HG02642 (cell line): ENCODE measurements around the gene TLX3.

Experiments used
- ATAC-seq: cut with Tn5 transposase; IDR thresholded peaks from one replicate; pipeline ENCODE4 v1.9.1; 2021; ENCODE audit warnings: mild to moderate bottlenecking; ENCODE audit not compliant: unreplicated experiment, poor library complexity

TLX3 gene

DNA sequence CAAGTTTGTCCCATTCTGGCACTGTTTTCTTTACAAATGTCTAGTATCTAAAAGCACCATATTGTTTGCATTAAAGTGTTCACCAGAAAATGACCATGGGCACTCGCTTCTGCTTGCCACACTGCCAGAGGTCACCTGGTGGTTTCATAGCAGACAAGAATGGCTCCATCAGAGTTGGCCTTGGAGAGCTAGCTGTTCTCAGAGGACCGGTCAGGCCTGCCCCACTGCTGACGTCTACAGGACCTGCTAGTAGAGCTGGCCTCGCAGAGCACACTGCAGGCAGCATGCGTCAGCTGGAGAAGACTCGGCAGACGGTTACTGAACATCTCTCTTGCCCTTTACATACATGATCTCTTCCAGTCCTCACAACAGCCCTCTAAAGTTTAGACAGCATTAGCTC lies 8.7 kb upstream of the TLX3 start:
- no peak for ATAC-seq

DNA sequence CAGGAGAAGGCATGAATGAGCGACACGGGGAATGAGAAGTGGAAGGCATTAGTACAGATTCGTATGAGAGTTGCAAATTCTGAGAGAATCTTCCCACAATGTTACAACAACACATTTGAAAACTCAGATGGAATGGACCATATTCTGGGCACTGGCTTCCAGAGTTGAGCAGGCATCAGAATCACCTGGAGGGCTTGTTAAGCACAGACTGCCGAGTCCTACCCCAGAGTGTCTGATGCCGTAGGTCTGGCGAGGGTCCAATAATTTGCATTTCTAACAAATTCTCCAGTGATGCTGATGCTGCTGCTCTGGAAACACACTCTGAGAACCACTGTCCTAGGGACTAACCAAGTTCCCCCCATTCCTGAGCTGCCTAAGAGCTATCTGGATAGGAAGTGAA lies 2.9 kb upstream of the TLX3 start:
- no peak for ATAC-seq

DNA sequence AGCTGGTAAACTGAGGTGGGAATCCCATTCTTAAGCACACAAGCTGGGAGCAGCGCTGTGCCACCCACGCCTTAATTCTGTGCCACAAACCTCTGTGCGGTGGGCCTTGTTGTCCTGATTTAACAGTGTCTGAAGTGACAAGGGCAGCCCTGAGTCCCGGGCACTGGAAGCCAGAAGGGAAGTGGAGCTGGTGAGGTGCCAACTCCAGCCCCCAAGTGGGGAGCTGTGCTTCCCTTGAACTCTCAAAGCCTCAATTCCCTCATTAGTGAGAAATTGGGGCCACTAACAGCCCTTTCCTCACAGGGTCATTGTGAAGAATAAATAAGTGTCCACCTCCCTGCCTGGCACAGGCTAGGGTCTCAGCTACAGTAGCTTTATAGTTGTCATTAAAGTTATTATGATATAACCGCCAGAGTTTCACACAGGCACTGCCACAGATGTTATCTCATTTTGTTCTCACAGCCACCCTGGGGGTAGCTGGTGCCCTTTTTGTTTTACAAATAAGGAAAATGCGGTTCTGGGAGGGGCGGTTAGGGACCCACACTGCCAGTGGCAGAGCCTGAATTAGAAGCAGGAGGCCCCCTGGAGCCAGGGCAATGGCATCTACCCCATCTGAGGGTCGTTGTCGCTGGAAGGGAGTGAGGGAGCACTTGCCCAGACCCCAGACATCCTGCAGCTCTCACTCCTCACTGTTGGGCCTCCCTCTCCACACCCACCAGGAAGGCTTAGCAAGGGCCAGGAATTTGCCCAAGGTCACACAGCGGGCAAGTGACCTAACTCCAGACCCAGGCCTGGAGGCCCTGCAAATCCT lies 2.1 kb upstream of the TLX3 start:
- no peak for ATAC-seq

GRCh38 chr5:171307789-171308452 lies 1.1 kb upstream of the TLX3 start:
- no peak for ATAC-seq

DNA sequence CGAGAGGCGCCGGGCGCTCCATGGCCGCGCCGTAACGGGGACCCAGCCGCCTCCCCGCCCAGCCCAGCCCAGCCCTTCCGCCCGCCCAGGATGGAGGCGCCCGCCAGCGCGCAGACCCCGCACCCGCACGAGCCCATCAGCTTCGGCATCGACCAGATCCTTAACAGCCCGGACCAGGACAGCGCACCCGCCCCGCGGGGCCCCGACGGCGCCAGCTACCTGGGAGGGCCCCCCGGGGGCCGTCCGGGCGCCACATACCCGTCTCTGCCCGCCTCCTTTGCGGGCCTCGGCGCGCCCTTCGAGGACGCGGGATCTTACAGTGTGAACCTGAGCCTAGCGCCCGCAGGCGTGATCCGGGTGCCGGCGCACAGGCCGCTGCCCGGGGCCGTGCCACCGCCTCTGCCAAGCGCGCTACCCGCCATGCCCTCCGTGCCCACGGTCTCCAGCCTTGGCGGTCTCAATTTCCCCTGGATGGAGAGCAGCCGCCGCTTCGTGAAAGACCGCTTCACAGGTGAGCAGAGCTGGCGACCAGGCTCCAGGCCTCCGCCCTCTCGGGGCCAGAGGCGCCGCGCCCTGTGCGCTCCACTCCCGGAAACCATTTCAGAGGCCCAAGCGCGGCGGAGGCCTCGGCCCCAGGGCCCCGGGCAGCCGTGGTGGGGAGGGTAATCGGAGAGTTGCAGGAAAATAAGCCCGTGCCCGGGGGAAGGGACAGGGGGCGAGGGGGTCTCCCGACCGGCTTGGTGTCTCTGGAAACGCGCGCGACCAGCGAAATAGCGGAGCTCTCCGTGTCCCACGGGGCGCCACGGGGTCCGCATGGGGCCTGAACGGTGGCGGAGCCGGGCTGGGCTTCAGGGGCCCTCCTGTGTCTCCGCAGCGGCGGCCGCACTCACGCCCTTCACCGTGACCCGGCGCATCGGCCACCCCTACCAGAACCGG lies 496 bp downstream of the TLX3 start:
- no peak for ATAC-seq

DNA sequence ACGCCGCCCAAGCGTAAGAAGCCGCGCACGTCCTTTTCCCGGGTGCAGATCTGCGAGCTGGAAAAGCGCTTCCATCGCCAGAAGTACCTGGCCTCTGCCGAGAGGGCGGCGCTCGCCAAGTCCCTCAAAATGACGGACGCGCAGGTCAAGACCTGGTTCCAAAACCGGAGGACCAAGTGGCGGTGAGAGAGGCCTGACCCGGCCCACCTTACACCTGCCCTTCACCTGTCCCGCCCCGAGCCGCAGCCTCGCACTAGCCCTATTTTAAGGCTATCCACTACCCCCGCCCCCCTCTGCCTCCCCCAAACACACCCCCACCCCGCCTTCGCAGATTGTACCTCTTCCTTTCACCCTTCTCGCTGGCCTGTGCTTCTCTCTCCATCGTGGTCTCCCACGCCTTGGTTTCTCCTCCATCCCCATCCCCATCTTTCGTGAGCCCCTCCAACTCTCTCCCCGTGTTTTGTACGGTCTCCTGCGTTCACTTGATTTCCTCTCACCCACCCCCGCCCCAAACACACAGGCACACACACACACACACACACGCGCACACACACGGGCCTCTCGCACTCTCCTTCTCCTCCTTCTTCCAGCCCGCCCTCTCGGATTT lies 1.3 kb downstream of the TLX3 start:
- no peak for ATAC-seq

DNA sequence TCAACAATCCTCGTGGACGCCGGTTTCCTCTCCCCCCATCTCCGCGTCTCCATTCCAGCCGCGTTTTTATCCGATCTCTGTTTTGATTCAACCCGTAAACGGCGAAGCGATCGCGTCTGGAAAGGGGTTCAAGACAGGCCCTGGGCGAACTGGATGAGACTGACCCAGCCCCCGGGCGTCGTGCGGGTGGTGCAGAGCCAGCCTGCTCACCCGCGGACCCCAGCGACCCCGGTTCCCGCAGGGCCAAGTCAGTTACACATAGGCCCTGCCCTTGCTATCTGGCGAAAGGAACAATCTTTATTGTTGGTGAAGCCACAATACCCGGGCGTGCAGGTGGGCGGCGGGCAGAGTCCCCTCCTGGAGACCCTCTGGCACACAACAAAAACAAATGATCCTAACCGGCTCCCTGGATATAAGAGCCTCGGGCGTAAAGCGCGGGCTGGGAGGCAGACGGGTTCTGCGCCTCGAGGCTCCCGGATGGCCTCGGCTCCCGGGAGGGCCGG lies 1.8 kb downstream of the TLX3 start:
- no peak for ATAC-seq

- no peak for ATAC-seq
Measured at GRCh38 chr5:171311322-171312077, 2.5 kb downstream of the TLX3 start.

GRCh38 chr5:171312129-171312974 lies 3.3 kb downstream of the TLX3 start:
- ATAC-seq, result no peak

DNA sequence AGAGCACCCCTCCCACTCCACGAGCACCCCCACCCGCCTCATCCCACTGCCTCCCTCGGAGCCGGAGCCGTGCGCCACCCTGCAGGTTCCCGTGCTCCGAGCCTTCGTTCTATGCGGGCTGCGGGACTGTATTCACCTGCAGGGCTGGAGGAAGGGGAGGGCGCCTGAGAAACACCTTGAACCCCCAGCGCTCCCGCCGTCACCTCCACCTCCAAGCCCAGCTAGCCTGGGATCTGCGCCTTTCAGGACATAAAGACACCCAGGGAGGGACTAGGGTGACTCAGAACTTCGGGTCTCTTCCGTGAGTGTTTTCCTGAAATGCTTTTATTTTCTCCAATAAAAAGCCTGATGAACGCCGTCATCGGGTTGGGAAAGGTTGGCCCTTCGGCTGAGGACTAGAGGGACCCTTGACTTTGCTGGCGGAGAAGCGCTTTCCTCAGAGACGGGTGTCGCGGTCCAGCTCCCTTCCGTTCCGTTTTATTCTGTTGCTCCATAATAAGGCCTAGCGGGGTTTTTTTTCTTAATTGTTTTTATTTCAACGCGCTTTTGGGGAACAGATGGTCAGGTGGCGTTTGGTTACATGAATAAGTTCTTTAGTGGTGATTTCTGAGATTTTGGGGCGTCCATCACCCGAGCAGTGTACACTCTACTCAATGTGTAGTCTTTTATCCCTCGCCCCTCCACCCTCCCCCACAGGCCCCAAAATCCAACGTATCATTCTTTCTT lies 4.6 kb downstream of the TLX3 start:
- no peak for ATAC-seq

DNA sequence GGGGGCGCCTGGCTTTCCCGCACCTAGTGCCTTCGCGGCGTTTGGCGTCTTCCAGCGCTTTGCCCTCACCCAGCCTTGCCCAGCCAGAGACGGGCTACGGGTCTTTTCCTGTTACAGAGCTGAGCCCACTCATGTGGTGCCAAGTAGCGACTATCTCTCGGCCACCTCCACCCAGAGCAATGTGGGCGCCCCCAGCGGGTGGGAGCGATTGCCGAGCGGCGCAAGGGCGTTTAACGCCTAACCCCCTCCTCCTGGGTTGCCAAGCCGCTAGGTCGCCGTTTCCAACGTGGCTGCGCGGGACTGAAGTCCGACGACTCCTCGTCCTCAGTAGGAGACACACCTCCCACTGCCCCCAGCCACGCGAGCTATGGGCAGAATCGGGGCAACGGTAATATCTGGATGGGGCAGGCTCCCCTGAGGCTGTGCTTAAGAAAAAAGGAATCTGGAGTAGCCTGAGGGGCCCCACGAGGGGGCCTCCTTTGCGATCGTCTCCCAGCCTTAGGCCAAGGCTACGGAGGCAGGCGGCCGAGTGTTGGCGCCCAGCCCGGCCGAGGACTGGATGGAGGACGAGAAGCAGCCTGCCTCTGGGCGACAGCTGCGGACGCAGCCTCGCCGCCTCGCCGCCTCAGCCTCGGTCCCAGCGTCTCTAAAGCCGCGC lies 5.8 kb downstream of the TLX3 start:
- no peak for ATAC-seq

GRCh38 chr5:171315386-171315891 lies 6.4 kb downstream of the TLX3 start:
- ATAC-seq, result no peak

DNA sequence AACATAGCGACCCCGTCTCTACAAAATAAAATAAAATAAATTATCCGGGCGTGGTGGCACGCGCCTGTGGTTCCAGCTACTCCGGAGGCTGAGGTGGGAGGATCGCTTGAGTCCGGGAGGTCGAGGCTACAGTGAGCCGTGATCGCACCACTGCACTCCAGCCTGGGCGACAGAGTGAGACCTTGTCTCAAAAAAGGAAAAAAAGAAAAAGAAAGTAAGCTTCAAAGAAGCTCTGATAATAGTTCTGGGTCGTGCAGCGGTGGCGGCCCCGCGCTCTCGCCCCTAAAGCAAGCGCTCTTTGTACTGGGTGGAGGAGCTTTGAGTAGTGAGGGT lies 6.8 kb downstream of the TLX3 start:
- no peak for ATAC-seq

DNA sequence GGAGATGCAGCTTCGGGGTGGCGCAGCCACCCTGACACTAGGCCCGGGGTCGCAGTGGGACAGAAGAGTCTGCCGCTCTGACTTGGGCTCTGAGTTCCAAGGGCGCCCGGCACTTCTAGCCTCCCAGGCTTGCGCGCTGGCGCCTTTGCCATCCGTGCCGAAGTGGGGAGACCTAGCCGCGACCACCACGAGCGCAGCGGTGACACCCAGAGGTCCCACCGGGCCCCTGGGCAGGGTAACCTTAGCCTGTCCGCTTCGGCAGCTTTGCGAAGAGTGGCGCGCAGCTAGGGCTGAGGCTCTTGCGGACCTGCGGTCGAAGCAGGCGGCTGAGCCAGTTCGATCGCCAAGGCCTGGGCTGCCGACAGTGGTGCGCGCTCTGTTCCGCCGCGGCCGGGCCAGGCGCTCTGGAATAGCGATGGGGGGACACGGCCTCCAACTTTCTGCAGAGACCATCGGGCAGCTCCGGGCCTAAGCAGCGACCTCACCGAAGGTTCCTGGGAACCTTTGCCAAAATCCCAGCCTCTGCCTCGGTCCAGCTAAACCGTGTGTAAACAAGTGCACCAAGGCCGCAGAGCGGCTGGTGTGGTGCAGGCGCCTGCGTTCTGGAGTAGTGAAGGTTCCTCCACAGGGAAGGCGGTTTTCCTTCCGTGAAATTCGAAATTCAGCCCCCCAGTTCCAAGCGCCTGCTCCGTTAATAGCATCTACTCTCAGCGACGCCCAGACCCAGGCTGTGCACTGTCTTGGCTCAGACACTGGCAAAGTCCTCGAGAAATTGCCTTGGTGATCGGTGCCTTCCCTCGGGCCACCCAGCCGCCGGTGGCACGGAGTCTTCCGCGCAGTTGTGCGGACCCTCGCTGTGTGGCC lies 7.4 kb downstream of the TLX3 start:
- no peak for ATAC-seq

- no peak for ATAC-seq
Measured at GRCh38 chr5:171317230-171317629, 8.2 kb downstream of the TLX3 start.

DNA sequence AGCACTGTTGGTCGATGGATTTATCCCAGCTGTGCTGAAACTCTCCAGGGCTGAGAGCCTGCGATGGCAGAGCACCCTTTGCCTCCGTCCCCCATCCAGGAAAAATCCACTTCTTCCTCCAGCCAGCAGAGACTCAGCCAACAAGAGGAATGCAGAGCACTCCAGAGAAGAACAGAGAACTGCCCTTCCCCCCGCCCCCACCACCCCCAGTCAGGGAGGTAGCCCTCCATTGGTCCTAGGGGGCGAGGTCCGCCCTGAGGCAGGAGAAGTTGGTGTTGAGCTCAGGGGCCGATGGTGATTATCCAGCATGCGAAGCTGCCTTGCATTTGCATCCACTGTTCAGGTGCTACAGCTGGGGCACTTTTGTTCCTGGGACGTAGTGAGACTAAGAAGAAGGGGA lies 9.0 kb downstream of the TLX3 start:
- ATAC-seq, result no peak

- no peak for ATAC-seq
Measured at GRCh38 chr5:171321447-171321846, 12.4 kb downstream of the TLX3 start.
